Measurements from ENCODE around the gene ATP10A. TPM values are rescaled to one million over a fixed set of nuclear protein-coding genes. Genes with fewer than 3 reads are reported as not detected.

The ATP10A gene
- total RNA-seq, 2 donors from 2014 or later, result 5.6 to 14.3 TPM

DNA sequence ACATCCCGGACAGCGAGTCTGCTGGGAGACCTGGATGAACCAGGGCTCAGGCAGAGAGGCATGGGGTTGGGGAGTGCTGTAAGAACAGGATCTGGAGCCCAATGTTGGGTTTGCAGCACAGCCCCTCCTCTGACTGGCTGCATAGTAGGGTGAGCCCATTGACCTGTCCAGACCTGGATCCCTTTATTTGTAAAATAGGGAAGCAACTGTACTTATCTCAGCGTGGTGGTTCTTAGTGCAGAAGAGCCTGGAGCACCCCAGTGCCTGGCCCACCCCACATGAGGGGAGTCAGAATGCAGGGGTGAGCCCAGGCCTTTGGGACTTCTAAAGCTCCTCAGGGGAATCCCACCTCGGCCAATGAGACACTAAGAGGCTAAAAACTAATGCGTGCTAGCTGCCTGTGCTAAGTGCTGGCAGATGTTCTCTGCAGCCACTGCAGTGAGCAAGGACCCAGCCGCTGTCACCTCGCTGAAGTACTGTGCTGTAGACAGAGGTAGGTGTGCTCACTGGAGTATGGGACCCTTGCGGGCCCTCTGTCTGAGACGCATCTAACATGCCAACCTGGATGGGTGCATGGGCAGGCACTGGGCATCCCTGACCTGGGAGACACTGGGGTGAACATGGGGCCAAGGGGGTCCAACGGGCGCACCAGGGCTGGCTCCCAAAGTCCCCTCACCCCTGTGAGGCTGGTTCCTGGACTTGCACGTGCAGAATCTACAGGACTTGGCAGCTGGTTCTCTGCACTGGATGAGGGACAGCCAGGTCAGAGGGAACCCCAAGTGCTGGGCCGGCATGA is 95.6 kb downstream of the ATP10A start:
- no peaks in the 10 kb centered on the region for H3K36me3 ChIP-seq
- no peaks in the 10 kb centered on the region for H3K9me3 ChIP-seq
- no peaks in the 10 kb centered on the region for H3K27me3 ChIP-seq (replicated peaks; ENCODE audit: insufficient read depth)
- no peak overlapping the region for H3K27ac ChIP-seq
- no peaks in the 10 kb centered on the region for H3K4me1 ChIP-seq (replicated peaks)
- WGBS, result 90% methylated on average over 13 of the region's 13 CpGs
- no peak for DNase-seq (ENCODE audit: low spot score)
- TF ChIP-seq POLR2AphosphoS5 (IDR thresholded peaks at IDR 0.05) (no peak), POLR2A (IDR thresholded peaks at IDR 0.05) (no peak)
- TF ChIP-seq, protein P1, sequence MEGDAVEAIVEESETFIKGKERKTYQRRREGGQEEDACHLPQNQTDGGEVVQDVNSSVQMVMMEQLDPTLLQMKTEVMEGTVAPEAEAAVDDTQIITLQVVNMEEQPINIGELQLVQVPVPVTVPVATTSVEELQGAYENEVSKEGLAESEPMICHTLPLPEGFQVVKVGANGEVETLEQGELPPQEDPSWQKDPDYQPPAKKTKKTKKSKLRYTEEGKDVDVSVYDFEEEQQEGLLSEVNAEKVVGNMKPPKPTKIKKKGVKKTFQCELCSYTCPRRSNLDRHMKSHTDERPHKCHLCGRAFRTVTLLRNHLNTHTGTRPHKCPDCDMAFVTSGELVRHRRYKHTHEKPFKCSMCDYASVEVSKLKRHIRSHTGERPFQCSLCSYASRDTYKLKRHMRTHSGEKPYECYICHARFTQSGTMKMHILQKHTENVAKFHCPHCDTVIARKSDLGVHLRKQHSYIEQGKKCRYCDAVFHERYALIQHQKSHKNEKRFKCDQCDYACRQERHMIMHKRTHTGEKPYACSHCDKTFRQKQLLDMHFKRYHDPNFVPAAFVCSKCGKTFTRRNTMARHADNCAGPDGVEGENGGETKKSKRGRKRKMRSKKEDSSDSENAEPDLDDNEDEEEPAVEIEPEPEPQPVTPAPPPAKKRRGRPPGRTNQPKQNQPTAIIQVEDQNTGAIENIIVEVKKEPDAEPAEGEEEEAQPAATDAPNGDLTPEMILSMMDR (IDR thresholded peaks at IDR 0.05), result no peak
- H3K4me3 ChIP-seq, result no peak overlapping the region
- intact Hi-C loops (cut with DNase I), result no loop called here

DNA sequence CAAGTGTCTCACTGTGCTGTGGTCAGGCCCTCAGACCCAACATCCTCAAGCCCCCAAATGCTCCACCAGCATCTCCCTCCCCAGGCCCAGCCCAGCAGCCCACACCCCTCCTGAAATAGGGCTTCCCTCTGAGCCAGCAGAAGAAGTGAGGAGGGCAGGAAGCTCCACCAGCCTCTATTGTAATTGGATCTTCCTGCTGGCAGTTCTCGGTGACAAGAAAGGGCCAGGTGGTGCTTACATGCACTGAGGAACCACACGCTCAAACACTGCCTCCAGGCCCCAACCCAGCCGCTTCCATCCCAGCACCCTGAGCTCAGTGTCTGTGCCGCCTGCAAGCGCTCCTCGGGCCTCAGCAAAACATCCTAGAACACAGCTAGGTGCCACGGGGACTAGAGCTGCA is 96.7 kb downstream of the ATP10A start:
- DNase-seq (ENCODE audit: low spot score), result no peak
- no peaks in the 10 kb centered on the region for H3K9me3 ChIP-seq
- H3K27ac ChIP-seq, result no peak overlapping the region
- TF ChIP-seq POLR2AphosphoS5 (IDR thresholded peaks at IDR 0.05), result no peak
- no peak for TF ChIP-seq POLR2A (IDR thresholded peaks at IDR 0.05)
- TF ChIP-seq, protein P1 (IDR thresholded peaks at IDR 0.05), result no peak
- H3K36me3 ChIP-seq, result no peaks in the 10 kb centered on the region
- WGBS, result 85% methylated on average over 7 of the region's 7 CpGs
- H3K4me1 ChIP-seq (replicated peaks), result no peaks in the 10 kb centered on the region
- H3K27me3 ChIP-seq (replicated peaks; ENCODE audit: insufficient read depth), result no peaks in the 10 kb centered on the region
- intact Hi-C loops (cut with DNase I), result no loop called here
- no peak overlapping the region for H3K4me3 ChIP-seq

DNA sequence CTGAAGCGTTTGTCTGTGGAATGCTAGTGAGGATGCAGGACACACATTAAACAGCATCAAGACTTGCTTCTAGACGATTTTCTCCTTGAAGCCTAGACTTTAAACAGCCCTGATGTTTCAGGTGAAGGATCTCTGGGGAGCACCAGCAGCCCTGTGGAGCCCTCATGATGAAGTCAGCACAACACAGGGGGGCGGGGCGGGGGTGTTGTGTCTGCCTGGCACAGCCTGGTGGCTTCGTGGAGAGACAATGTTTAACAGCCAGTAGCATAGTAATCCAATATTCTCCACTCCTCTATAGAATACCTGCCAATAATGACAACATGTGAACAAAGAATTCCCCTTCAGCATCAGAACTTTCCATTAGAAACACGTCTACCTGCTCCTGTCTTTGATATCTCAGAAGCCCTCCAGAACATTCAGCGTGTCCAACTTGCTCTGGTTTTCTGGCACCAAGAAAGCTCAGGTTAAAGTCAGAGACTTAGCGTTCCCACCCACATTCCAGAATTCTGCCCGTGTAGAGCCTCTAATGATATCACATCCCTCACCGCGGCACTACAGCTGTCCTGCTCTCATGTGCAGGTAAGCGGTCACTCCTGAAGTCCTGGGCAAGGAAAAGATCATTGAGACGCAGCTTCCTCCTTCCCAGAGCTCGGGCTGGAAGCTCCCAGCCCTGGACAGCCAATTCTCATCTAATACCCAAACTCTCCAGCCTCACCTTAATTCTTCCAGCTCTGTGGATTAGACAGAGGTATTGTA is 98.0 kb downstream of the ATP10A start:
- H3K27me3 ChIP-seq (replicated peaks; ENCODE audit: insufficient read depth), result no peaks in the 10 kb centered on the region
- H3K36me3 ChIP-seq, result no peaks in the 10 kb centered on the region
- DNase-seq (ENCODE audit: low spot score), result no peak
- intact Hi-C loops (cut with DNase I), result no loop called here
- H3K9me3 ChIP-seq, result no peaks in the 10 kb centered on the region
- TF ChIP-seq, protein P1 (IDR thresholded peaks at IDR 0.05), result no peak
- WGBS, result 81% methylated on average over 14 of the region's 14 CpGs
- no peak overlapping the region for H3K4me3 ChIP-seq
- no peak overlapping the region for H3K27ac ChIP-seq
- no peaks in the 10 kb centered on the region for H3K4me1 ChIP-seq (replicated peaks)

DNA sequence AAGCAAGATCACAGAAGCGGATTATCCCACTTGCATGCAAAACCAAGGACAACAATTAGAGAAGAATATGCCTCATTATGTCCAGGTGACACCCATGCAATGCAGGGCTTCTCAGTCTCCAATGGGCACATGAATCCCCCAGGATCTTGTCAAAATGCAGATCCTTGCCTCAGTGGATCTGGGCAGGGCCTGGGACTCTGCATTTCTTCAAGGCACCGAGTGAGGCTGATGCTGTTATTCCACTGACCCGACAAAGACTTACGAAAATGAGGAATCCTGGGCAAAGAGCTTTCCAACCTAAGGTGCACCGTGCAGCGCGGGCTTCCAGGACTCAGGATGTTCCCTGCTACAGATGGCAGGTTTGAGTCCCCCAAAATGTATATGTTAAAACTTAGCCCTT is 99.2 kb downstream of the ATP10A start:
- no peaks in the 10 kb centered on the region for H3K27me3 ChIP-seq (replicated peaks; ENCODE audit: insufficient read depth)
- no peaks in the 10 kb centered on the region for H3K9me3 ChIP-seq
- H3K36me3 ChIP-seq, result no peaks in the 10 kb centered on the region
- intact Hi-C loops (cut with DNase I), result no loop called here
- 97% methylated on average over 7 of the region's 7 CpGs for WGBS
- H3K4me1 ChIP-seq (replicated peaks), result no peaks in the 10 kb centered on the region
- TF ChIP-seq POLR2A (IDR thresholded peaks at IDR 0.05), result no peak
- TF ChIP-seq POLR2AphosphoS5 (IDR thresholded peaks at IDR 0.05), result no peak
- TF ChIP-seq, protein P1 (IDR thresholded peaks at IDR 0.05), result no peak
- DNase-seq (ENCODE audit: low spot score), result no peak
- H3K4me3 ChIP-seq, result no peak overlapping the region
- H3K27ac ChIP-seq, result no peak overlapping the region
